ENCODE measurements around the gene MAFB.

GRCh38 chr20:40702504-40702903 lies 13.5 kb upstream of the MAFB start:
- TF ChIP-seq CTCF (conservative IDR thresholded peaks at IDR 0.05; ENCODE audit: low read length) = peak; percentile 74
- TF ChIP-seq EZH2phosphoT487 (IDR thresholded peaks at IDR 0.05; ENCODE audit: borderline replicate concordance, low read depth, low read length) = no peak
